ENCODE measurements around the gene HDAC9.

Gene HDAC9

DNA sequence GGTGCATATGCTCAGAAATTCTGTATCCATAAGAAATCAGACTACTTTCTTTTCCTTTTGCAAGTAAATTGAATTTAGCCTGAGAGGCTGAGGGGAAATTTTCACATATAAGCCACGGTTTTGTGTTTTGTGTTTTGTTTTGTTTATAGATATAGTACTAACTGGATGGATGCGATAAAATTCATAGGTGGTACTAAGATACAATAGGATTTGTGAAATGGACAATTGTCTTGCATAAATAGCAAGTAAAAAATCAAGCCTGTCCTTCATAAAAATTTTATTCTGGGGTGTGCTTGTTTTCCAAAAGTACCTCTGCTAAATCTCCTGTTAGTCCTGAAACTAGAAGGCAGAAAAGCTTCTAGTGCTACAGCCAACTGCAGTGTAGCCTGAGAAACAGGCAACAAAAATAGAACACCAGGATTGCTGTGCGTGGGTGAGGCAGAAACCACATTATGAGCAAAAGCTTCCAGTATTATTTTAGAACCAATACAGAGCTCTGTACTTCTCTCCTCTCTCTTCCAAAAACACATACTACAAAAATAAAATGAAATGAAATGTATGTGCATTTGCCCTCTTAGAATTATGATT is 634 bp upstream of the HDAC9 start:
- DNase-seq: no peak

DNA sequence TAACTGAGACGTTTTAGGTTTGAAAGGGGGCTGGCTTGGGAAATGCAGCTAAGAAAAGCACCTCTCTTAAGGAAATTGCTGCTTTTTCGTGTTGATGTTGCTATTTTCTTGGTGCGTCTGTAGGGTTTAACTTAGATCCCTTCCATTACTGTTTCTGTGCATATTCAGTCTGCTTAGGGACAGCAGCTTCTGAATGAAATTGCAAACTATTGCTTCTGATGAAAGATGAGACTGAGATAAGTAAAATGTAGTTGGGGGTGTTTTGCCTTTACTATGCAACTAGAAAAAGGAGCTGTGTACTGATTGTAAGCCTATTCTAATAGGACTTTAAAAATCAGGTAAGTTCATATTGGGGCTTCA is 772 bp downstream of the HDAC9 start:
- DNase-seq: no peak

DNA sequence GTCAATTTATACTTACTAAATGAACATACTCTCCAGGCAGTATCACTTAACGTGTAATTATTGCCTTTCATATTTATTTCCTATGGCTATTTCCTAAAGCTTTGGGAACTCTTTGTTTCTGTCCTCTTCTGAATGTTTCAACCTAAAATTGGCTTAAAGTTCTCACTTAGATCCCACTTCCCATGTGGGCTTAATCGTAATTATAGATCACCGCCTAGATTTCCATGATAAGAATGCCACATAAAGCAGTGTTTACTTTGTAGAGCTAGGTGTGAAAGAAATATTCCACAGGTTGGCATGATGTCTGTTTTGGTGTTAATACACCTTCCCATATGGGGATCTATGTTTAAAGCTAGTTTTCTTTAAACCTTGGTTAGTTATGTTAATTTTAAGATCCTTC is 1.5 kb downstream of the HDAC9 start:
- no peak for DNase-seq

DNA sequence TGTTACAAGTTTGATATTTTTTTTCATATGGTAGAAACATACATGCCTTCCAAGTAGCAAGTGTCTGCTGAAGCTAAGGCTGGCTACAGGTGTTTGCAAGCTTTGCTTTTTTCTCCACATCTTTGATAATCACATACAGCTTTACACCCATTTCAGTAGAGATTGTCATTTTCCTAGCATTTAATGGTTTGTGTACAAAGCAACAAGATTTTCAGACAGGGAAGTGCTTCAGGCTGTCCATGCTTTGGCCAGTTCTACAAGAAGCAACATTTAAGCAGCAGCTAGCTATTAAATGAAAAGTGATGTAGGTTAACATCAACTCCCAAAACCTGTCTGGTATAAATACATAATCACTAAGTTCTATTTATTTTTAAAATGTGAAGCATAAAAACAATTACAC is 2.3 kb downstream of the HDAC9 start:
- no peak for DNase-seq

DNA sequence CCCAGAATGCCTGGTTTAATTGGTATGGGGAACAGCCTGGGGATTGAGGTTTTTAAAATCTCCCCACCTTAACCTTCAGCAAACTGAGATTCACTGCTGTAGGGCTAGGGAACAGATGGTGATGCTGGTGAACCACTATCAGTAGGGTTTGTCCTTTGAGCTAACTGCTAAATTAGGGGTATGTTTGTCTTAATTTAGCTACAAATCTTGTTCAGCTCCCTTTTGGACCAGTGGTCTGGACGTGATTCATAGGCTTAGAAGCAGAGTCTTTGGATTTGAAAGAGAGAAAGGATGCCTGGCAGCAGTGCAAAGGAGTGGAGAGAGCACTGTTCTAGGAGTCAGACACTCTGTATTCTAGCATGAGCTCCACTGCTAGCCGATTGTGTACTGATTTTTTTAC is 2.8 kb downstream of the HDAC9 start:
- DNase-seq: no peak

DNA sequence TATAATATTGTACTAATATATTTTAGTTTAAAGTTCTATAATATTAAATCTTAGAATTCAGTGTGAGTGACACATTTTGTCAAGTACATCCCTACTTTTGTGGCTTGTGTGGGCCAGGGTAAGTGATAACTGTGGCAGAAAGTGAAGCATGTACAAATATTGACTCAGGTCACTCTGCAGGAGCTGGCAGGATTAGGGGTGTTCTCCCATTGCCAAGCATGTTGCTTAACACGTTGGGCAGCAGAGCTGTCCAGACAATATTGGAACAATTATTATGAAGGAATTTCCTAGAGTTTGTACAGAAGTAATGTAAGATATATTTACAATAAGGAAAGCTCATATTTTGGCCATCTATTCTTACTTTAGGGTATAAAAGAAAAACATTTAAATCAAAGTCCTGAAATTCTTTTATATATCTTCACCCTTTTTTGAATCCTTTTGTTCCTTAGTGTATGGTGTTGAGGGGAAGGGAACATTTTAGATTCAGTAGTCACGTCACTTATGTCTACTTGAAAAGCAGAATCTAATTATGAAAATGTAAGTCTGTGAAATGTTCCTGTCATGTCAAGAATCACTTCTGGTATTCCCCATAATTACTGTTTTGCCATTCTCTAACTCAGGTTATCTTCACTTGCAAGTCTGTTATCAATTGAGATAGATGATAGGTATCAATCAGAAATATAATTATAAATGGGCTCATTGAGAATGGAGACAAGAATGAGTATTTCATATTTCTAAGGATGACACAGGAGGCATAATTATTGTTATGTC is 4.0 kb downstream of the HDAC9 start:
- no peak for DNase-seq

DNA sequence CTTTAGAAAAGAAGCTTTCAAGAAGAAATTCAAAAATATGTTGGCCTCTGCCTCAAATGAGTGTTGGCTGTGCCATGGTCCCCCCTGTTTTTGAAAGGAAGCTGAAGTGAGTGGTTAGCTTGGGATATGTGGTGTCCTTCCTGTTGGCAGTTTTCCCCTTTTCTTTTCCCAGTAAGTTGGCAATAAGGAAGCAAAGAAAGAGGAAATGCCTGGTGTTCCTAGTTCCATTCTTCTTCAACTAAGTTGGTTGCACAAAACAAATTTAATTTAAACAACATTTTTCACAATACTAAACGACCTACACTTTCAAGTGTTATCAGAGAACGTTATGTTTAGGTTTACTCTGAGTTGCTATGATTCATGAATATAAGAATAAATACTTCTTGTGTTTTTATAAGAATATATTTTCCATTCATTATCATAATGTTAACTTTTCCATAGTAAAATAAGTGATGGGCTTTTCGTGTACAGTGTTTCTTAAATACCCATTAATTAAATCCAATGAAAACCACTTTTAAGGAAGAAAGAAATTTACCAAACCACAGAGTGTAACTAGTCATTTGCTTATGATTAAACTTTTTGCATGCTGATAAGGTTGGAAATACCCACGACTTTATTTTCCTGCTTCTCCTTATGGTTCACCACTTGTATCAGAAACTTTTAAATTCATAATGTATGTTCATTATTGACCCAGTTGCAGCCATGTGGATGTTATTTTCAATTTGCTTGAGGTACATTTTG is 7.7 kb downstream of the HDAC9 start:
- DNase-seq: no peak

DNA sequence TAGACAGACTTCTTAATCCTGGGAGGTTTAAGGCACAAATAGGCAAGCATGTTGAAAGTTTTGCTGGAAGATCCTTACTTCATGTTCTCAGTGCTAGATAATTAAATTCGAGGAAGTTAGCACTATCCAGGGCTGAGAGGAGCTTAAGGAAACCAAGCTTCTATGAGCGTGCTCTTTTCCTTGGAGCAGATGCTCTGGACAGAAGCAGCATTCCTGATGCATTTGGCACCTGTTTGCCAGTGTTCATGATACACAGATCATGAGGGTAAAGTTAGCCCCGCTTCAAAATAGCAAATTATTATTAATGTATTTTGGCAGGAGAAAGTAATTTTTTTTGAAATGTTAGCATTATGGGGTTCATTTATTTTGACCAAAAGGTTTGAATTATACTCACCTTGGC is 9.4 kb downstream of the HDAC9 start:
- no peak for DNase-seq

DNA sequence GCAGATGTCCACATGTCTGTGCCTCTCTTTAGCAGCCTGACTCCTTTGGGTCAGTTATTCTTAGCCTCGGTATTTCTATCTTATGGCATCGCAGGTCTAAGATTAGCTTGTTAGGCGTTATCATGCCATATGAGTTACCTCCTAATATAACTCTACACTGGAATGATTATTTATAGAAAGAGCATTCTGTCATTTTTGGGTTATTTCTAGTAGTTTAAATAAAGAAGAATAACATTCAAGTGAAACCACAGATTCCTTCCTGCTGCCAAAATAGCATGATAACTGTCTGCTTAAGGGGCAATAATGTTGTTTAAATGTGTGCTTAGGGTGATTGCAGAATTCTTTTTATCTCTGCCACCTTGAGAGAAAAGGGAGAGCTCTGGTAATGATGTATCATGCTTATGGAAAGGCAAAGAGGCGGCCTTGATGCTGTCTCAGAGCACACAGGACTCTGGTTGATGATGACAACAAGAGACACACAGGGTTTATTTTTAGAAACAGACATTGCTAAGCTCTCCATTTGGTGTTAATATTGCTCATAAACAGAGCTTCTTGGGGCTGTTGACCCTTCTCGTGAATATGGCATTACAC is 10.4 kb downstream of the HDAC9 start:
- DNase-seq: no peak

DNA sequence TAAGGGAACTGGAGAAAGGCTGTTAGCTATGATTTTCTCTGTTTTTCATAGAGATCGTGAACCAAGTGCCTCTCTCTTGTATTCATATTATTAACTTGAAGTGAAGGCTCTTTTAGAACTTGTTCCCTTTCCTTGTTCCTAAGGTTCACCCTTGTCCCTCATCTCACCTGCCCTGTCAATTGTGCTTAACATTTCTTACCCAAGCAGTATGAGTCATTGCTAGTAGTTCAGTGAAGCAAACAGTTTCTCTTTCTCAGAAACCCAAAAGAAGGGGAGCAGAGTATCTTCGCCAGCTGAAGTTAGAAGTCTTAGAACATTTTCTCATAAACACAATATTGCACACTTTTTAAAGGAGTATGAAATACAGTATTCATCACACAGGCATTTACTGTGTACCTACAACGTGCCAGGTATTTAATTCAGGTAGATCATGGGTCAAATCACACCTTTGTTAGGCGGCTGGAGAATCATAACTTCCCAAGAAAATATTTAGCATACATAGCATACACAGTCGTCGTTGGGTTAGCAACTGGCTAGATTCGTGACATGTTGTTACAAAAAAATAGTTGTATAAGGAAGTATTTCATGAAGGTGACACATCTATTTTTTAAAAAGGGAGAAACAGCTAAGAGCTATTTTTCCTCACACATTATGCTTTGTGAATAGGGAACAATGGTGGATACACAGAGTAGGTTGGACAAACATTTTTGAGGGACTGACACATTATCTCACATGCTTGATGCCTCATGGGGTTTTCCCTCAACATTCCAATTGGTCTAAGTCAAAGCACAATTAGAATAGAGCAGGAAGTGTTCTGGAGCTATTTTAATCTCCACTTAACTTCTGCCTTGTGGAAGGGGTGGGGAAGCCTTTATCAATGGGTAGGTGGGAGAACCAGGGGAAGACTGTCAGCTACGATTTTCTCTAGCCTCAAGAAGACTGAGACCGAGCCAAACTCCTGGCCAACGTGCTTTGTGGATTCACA is 13.2 kb downstream of the HDAC9 start:
- no peak for DNase-seq

DNA sequence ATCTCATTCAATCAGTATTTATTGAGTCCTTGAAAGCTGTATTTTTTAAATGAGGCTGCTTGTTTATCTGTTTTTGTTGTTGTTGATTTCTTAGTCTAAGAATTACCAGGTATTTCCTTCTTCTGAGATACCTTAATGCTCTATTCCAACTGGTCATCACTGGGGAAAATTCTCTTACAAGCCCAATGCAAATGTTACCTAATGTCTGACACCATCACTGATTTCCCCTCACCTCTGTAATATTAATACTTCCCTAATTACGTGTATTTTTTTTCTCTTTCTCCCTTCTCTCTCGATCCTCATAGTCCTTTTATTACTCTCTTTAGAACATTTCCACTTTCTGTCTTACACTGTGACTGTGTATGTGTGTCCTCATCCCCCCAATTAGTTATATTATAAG is 13.9 kb downstream of the HDAC9 start:
- DNase-seq: no peak

DNA sequence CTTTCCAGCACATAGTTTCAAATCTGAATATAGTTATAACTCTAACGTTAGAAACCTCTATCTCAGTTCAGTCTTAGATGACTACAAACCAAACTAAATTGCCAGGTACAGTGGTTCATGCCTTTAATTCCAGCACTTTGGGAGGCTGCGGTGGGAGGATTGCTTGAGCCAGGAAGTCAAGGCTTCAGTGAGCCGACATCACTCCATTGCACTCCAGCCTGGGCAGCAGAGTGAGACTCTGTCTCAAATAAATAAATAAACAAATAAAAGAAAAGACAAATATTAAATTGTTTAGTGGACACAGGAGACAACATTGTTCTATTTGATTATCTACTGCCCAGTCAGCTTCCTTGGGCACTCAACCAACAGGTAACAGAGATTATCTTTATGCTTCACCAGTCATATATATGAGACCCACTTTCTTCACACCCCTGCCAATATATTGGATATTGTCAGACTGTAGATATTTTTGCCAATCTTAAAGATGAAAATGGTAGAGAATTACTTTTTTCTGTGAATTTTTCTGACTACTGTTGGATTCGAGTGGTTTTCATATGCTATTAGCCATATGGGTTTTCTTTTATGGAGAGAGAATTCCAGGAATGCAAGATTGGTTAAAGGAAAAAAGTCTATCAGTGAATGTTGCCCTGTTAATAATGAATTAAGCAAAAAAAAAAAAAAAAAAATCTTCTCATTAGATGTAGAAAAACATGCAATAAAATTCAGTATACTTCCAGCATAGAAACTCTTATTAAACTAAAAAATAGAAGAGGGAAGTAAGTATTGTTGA is 16.0 kb downstream of the HDAC9 start:
- DNase-seq: no peak

DNA sequence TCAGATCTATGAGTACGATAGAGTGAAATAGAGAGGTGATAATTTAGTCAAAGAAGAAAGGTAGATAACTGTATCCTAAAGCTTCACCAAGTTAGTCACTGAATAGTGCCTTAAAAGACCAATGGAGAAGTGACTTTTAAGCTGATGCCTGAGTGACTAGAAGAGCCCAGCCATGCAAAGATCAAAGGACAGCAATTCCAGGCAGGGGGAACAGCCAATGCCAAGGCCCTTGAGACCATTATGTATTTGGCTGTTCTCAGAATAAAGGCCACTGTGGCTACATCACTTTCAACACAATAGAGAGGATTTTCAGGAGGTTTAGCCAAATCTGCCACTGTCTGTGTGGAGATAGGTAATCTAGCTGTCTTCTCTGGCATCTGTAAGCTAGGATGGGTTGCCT is 17.8 kb downstream of the HDAC9 start:
- no peak for DNase-seq

DNA sequence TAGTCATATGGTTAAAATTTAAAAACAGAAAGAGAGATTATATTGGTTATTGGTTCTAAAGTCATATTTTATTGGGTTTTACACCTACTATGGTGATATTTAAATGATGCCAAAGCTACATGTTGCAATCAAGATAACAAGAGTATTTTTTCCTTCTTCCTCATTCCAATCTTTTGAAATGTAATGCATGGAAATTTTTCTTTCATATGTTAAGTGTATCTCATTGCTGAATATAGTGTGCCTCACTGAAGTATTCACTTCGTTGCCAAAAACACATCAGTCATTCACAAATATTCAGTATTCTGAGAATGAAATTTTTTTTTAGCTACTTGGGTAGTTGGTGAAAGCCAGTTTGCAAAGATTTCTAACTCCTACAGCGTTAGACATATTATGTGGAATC is 19.5 kb downstream of the HDAC9 start:
- DNase-seq: no peak

DNA sequence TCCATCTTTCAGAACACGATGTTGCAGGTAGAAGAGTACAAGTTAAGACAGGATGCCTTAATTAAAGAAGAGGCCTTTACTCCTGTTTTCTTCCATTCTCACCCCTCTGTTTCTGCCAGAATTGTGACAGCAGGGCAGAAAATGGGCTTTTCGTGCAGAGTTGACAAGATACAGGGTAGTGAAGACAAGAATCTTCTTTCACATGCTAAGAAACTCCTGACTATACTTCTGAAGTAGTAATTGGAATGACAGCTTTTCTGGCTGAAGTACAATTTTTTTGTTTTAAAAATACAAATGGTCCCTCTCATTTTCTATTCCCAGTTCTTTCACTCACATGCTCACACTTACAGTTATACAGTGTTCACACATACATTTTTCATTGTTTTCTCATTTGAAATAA is 22.1 kb downstream of the HDAC9 start:
- no peak for DNase-seq

DNA sequence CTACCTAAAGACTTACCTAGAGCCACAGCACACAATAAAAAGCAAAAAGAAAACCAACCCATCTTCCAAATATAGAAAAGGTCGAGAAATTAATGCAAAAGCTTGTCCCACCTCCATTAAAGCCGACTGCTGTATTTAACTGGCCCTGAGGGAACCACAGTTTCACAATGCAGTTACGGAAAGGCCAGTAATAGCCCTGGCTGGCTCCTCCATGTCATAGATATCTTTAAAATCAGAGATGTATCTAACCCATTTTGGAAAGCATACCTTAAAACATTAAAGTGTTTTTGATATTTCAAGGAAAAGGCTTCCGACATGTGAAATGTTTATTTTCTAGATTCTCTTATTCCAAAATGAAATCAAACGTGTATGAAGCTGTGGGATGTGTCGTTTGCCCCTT is 23.0 kb downstream of the HDAC9 start:
- no peak for DNase-seq

DNA sequence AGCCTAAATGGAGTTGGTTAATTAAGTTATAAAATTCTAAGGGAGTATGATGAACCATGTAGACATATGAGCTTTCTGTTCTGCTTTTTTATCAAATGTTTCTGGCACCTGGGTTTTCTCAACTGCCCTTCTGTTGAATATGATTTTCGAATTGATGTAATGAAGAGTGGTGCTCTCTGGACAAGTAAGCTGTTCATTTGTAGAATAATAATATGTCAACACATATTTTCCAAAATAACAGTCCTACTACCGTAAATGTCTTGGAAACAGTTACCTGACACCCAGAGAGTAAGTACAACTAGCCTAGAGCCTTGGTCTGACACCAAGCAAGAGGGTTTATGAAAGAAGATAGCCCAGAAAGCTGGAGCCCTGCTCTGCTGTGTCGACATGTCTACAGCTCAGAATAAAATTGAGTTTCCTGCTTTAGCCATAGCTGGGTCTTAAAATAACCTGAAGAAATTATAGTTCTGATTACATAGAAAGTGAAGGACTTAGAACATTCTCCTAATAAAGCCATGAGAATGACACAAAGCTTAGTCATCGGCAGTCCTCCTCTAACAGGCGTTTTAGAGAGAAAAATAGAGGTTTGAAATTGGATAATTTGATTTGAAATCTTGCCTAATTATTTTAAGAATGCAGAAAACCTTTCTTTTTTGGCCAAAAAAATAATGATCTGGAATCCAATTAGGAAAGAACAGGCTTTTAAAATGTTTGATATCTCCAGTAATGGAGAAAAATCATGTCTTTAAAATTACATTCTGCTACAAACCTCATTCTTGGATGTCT is 25.1 kb downstream of the HDAC9 start:
- DNase-seq: no peak

DNA sequence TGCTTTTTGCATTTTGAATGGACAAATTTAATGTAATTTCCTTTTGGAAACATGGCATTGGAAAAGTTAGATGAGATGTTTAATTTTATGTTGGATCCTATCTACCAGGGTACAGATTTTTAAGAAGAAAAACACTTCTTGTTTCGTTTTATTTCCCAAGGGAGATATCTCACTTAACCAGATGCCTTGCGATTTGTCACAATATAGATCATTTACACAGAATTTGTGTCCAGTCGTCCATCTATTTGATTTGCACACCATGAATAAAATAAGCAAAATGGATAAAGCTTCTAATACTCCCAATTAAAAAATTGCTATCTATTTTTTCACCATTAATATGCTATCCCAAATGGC is 25.7 kb downstream of the HDAC9 start:
- DNase-seq: no peak

DNA sequence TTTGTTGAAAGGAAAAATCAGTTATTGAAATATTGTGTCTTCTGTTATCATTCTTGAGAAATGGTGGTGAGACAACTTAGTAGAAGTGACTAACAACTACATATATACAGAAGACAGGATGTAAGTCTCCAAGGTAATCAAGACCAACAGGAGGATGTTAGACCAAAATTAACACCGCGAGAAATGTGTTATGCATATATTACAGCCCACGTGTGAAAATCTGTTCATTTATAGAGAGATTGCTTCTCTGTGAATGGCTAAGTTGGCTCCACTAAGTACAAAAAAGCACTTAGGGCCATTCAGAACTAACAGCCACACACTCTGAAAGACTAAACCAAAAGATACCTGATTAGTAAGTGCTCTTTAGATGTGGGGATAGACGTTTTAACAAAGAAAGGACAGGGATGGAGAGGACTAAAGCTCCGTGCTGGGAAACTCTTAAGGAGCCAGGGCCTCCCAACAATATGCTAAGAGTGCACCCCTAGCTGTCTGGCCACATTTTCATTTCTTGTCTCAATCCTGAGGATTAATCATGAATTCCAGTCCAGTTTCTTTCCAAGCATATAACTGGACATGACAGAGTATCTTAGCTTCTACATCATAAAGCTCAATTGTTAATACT is 26.5 kb downstream of the HDAC9 start:
- DNase-seq: no peak

DNA sequence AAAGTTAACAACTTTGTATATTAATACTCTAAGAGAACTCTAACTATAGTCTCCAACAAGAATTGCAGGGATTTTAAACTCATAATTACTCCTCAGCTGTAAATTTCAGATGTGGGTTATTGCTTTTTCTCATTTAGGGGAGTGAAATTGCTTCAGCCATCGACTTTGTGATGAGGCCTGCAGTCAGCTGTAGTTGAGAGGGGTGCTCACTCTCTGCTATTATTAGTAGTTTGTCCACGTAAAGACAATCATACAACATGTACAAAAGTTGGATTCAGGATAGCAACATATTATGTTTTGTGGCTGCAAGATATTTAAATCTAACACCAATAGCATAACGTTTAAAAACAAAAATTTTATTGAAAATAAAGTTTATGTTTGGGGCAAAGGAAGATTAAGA is 28.7 kb downstream of the HDAC9 start:
- no peak for DNase-seq
